Ascending aorta (tissue), 2 donors: ENCODE results near the gene DYNLT2B. TPM values are rescaled to one million over a fixed set of nuclear protein-coding genes. Genes with fewer than 3 reads are reported as not detected.
A peak's percentile ranks its signal among the peaks of the same experiment; 100 is the strongest.

ENCODE experiments used
- DNase-seq, 2 donors: peaks; one replicate each; pipeline ENCODE4 v3.0.0-alpha.2; 2019; ENCODE audit warnings: low spot score in 2 of 2
- H3K27ac ChIP-seq, 2 donors: fragments of 200-600 bp; sonication (generic); one replicate each; pipeline ENCODE4 v1.5.1; 2016 to 2017; ENCODE audit warnings: mild to moderate bottlenecking in 1 of 2
- H3K27me3 ChIP-seq: fragments of 200-600 bp; sonication (generic); one replicate; pipeline ENCODE4 v1.5.1; 2017
- H3K36me3 ChIP-seq, 2 donors: fragments of 200-600 bp; sonication (generic); one replicate each; pipeline ENCODE4 v1.5.1; 2016
- H3K4me1 ChIP-seq, 2 donors: fragments of 200-600 bp; sonication (generic); one replicate each; pipeline ENCODE4 v1.5.1; 2016 to 2017; ENCODE audit warnings: mild to moderate bottlenecking in 1 of 2
- H3K4me3 ChIP-seq, 2 donors: fragments of 200-600 bp; sonication (generic); one replicate each; pipeline ENCODE4 v1.5.1; 2016 to 2017; ENCODE audit warnings: mild to moderate bottlenecking in 1 of 2
- H3K9me3 ChIP-seq, 2 donors: fragments of 200-600 bp; sonication (generic); one replicate each; pipeline ENCODE4 v1.5.1; 2016
- CTCF ChIP-seq, 3 experiments: fragments of 200-600 bp in 2 of 3; fragments of 450-650 bp in 1 of 3; sonication (generic) in 2 of 3; IDR thresholded peaks; one replicate each; pipeline ENCODE4 v1.5.1; 2016 to 2019; ENCODE audit warnings: antibody characterized with exemption in 3 of 3, mild to moderate bottlenecking in 1 of 3, moderate library complexity in 1 of 3
- intact Hi-C: fragments of 100-400 bp; cut with DNase I; formaldehyde crosslinking; loops from one replicate; pipeline ENCODE4 v1.15.1; 2023
- total RNA-seq: library from RNA; depleted of rRNA; stranded (reverse); fragments of >200 nt; gene quantifications from one replicate; pipeline ENCODE4 v1.1.0, GENCODE V29; 2016

DYNLT2B gene
- total RNA-seq, 1 donor from 2014 or later: not detected

DNA sequence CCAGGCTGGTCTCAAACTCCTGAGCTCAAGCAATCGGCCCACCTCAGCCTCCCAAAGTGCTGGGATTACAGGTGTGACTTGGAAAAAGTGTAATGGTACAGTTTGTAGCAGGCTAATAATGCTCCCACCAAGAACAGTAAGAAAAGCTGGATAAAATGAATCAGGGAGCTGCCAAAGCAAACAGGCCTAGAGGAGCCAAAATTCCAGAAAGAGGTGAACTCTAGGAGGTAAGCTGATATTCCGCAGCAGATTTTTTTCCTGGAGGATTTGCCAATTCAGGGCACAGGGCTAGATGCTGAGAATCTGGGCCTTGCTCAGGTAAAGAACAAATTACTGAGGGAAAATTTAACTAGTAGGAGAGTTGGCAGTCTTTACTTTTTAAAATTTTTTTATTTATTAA, 19.5 kb downstream of the DYNLT2B start:
- DNase-seq: no peak
- Histone ChIP-seq H3K9me3 (no peaks in the 10 kb centered on the region), H3K27me3 (no peaks in the 10 kb centered on the region), H3K4me3 (no peak overlapping the region), H3K27ac (no peak overlapping the region), H3K4me1 (no peaks in the 10 kb centered on the region), H3K36me3 (no peaks in the 10 kb centered on the region)
- intact Hi-C loops: no loop called here
- no peak for TF ChIP-seq CTCF (IDR thresholded peaks at IDR 0.05)

DNA sequence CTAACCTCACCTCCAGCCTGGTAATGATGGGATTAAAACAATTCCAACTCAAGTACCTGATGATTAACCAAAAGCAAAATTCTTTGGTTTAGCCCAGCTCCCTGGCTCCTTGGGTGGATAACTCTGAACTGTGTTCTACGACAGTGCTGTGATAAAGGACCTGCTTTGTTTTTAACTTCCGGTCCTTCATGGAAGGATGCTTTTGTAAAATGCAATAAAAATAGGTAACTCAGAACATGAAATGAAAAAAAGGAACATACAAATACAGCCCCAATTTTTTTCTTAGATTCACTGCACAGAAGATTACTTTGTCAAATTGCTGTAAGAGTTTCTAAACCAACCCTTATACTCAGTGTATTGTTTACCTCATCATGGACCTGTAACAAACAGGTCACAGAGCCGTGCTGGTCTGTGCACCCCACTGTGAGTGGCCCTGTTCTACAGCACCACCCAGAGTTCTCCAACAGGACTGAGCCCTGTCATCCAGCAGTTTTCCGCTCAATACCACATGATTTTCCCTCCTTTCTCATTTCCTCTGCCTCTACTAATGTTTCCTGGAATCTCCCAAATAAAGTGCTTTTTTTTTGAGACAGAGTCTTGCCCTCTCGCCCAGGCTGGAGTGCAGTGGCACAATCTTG, 25.6 kb downstream of the DYNLT2B start:
- Histone ChIP-seq H3K36me3 (no peaks in the 10 kb centered on the region), H3K4me1 (peaks cover 0 to 3% of the 10 kb centered on the region in 2 donors), H3K27ac (no peak overlapping the region), H3K27me3 (no peaks in the 10 kb centered on the region), H3K9me3 (no peaks in the 10 kb centered on the region), H3K4me3 (no peak overlapping the region)
- no peak for TF ChIP-seq CTCF (IDR thresholded peaks at IDR 0.05)
- intact Hi-C loops: no loop called here
- DNase-seq: no peak

- intact Hi-C loops: loop anchor here (2.0 kb wide), 1 partner anchor 215 kb away; the partner anchor contains the start of gene RNF168
- Histone ChIP-seq H3K36me3 (no peaks in the 10 kb centered on the region), H3K27me3 (no peaks in the 10 kb centered on the region), H3K9me3 (no peaks in the 10 kb centered on the region), H3K4me1 (peaks cover 0 to 30% of the 10 kb centered on the region in 2 donors), H3K27ac (peak overlapping the region; percentile 82 to 92), H3K4me3 (peak overlapping the region; percentile 75 to 78)
- TF ChIP-seq CTCF (IDR thresholded peaks at IDR 0.05): no peak
- no peak for DNase-seq
These were observed 29.9 kb downstream of the DYNLT2B start for GRCh38 chr3:196288141-196288460.

DNA sequence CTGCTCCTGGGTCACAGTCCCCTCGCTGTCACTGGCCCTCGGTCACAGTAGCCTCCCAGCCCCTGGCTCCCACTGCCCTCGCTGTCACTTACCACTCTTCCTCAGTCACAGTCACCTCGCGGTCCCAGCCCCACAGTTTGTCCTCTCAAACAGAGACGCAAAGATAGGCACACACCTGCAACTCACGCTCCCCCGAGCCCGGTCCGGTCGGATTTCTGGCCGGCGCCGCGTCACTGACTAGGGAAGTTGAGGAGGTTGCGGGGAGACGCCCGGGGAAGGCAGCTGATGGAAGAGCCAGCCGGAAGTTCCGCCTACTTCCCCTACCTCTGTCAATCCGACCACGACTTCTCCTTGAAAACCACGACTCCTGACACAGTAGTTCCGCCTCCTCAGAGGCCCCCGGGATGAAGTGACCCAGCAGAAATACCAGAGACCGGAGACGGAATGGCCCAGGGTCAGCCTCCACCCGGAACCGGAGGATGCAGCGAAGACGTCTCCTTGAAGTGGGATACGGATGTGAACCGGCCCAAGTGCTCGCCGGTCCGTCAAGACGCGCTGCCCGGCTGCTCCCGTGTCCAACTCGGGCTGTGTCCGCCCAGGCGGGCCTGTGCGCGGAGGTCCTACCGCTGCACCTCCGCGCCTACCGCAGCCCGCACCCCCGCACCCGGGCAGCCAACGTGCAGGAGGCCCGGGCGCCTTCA, 30.4 kb downstream of the DYNLT2B start, which contains the start of gene PCYT1A:
PCYT1A (minus strand) TSS at position 287 of the 701 bp plus-strand sequence. CDS start 17,195 bp downstream, outside the sequence.
- intact Hi-C loops: loop anchor here (1.0 to 2.0 kb wide), 4 partner anchors 31 to 281 kb away; partner anchors contain the start of genes DYNLT2B, FBXO45, RNF168 and UBXN7
- no peak for TF ChIP-seq CTCF (IDR thresholded peaks at IDR 0.05)
- peak; percentile 77 to 96 for DNase-seq

DNA sequence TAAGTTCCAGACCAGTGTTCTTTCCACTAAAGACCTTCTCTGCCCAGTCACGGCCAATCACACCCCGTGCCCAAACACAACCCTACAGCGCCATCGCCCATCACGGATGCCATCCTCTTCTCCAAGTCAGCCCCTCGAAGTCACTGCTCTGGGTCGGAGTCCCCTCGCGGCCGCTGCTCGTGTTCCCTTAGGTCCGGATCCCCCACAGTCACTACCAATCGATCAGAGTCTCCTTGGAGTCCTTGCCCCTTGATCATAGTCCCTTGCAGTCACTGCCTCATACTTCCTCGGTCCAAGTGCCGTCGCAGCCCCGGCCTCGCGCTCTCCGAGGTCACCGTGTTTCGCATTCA, 31.0 kb downstream of the DYNLT2B start:
- DNase-seq: no peak
- Histone ChIP-seq H3K4me1 (peaks cover 0 to 30% of the 10 kb centered on the region in 2 donors), H3K9me3 (no peaks in the 10 kb centered on the region), H3K27ac (peak overlapping the region; percentile 82 to 92), H3K4me3 (peak overlapping the region; percentile 75 to 78), H3K27me3 (no peaks in the 10 kb centered on the region), H3K36me3 (no peaks in the 10 kb centered on the region)
- intact Hi-C loops: loop anchor here (1.0 kb wide), 3 partner anchors 31 to 281 kb away; partner anchors contain the start of genes DYNLT2B, FBXO45, UBXN7 and WDR53
- TF ChIP-seq CTCF (IDR thresholded peaks at IDR 0.05): no peak

More for the DNA sequence above, 30.4 kb downstream of the DYNLT2B start, which contains the start of gene PCYT1A:
- H3K9me3 ChIP-seq: no peaks in the 10 kb centered on the region
- peak within 1 kb of the TSS; percentile 82 to 92 for H3K27ac ChIP-seq
- no peaks in the 10 kb centered on the region for H3K36me3 ChIP-seq
- H3K4me3 ChIP-seq: peak within 1 kb of the TSS; percentile 75 to 78
- no peaks in the 10 kb centered on the region for H3K27me3 ChIP-seq
- H3K4me1 ChIP-seq: peaks cover 0 to 30% of the 10 kb centered on the region in 2 donors
